Measurements from ENCODE around the gene OBSCN. TPM values are rescaled to one million over a fixed set of nuclear protein-coding genes. Genes with fewer than 3 reads are reported as not detected.
A peak's percentile ranks its signal among the peaks of the same experiment; 100 is the strongest.

Gene OBSCN
- total and polyA plus RNA-seq, 2 of the 13 experiments (the other 11 are each of a cell fraction or from before 2014, with no cell fraction given): 0.20 TPM

GRCh38 chr1:228165372-228166169 lies 42.3 kb upstream of the OBSCN start, which contains the start of gene IBA57 (continued):
- TF ChIP-seq ZNF646 (CRISPR knock-in tag; IDR thresholded peaks at IDR 0.05) (no peak), PAXIP1 (CRISPR knock-in tag; conservative IDR thresholded peaks at IDR 0.05) (0 out of 2 replicates have a peak, but pooled peaks have one; percentile 27), ZFP90 (CRISPR knock-in tag; IDR thresholded peaks at IDR 0.05; ENCODE audit: borderline replicate concordance) (peak; percentile 38; the same call in 1 of the 2 replicates), ZC3H13 (CRISPR knock-in tag; IDR thresholded peaks at IDR 0.05) (peak; percentile 82; the same call in 1 of the 2 replicates), THAP11 (CRISPR knock-in tag; IDR thresholded peaks at IDR 0.05) (peak; percentile 88), ZNF720 (CRISPR knock-in tag; IDR thresholded peaks at IDR 0.05) (no peak), NFKB2 (CRISPR knock-in tag; IDR thresholded peaks at IDR 0.05; ENCODE audit: borderline replicate concordance) (peak; percentile 42; the same call in 1 of the 2 replicates), THAP7 (CRISPR knock-in tag; IDR thresholded peaks at IDR 0.05) (no peak; the same call in 1 of the 2 replicates), KDM5B (CRISPR knock-in tag; IDR thresholded peaks at IDR 0.05; ENCODE audit: borderline replicate concordance) (no peak), ZNF280B (CRISPR knock-in tag; IDR thresholded peaks at IDR 0.05; ENCODE audit: borderline replicate concordance) (no peak), ATF7 (IDR thresholded peaks at IDR 0.05) (peak; percentile 100), ATF7 (CRISPR knock-in tag; IDR thresholded peaks at IDR 0.05) (peak; percentile 99), ZNF3 (CRISPR knock-in tag; IDR thresholded peaks at IDR 0.05) (no peak), ZNF331 (CRISPR knock-in tag; IDR thresholded peaks at IDR 0.05) (peak; percentile 66; the same call in 1 of the 2 replicates), RNF2 (conservative IDR thresholded peaks at IDR 0.05; ENCODE audit: low read depth) (peak; percentile 93), HOXA5 (CRISPR knock-in tag; IDR thresholded peaks at IDR 0.05) (no peak), ZNF850 (CRISPR knock-in tag; conservative IDR thresholded peaks at IDR 0.05) (no peak)
